ENCODE data around the gene FLNC. TPM values are rescaled to one million over a fixed set of nuclear protein-coding genes. Genes with fewer than 3 reads are reported as not detected.

The FLNC gene
- total RNA-seq, 4 donors from 2014 or later = 3.0 to 27.3 (median 7.5) TPM

DNA sequence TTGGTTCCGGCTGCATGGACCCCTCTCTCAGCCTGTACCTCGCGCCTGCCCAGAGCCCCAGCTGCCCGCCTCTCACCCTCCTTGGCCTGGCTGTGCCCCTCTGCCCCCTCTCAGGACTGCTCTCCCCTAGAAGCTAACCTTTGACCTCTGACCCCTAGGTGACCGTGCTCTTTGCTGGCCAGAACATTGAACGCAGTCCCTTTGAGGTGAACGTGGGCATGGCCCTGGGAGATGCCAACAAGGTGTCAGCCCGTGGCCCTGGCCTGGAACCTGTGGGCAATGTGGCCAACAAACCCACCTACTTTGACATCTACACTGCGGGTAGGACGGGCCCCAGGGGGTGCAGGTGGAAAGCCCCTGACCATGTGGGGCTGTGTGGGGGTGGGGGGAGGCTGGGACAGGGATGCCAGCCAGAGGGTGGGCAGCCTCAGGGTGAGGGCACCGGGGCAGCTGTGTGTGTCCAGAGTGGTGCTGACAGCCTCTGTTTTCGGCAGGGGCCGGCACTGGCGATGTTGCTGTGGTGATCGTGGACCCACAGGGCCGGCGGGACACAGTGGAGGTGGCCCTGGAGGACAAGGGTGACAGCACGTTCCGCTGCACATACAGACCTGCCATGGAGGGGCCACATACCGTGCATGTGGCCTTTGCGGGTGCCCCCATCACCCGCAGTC, 8.0 kb downstream of the FLNC start:
- H3K9me3 ChIP-seq = no peaks in the 10 kb centered on the region
- H3K27ac ChIP-seq = peak overlapping the region in 1 of 4 donors; percentile 39
- WGBS, 2 donors = 92% methylated on average over 6 to 7 of the region's 22 CpGs
- intact Hi-C loops (cut with DNase I) = no loop called here
- peaks cover 0 to 49% (median 10%) of the 10 kb centered on the region in 3 donors for H3K4me1 ChIP-seq
- no peak overlapping the region for H3K4me3 ChIP-seq
- DNase-seq = no peak
- H3K27me3 ChIP-seq = peaks cover 0 to 7% (median 0%) of the 10 kb centered on the region in 4 donors
- TF ChIP-seq, protein P1, sequence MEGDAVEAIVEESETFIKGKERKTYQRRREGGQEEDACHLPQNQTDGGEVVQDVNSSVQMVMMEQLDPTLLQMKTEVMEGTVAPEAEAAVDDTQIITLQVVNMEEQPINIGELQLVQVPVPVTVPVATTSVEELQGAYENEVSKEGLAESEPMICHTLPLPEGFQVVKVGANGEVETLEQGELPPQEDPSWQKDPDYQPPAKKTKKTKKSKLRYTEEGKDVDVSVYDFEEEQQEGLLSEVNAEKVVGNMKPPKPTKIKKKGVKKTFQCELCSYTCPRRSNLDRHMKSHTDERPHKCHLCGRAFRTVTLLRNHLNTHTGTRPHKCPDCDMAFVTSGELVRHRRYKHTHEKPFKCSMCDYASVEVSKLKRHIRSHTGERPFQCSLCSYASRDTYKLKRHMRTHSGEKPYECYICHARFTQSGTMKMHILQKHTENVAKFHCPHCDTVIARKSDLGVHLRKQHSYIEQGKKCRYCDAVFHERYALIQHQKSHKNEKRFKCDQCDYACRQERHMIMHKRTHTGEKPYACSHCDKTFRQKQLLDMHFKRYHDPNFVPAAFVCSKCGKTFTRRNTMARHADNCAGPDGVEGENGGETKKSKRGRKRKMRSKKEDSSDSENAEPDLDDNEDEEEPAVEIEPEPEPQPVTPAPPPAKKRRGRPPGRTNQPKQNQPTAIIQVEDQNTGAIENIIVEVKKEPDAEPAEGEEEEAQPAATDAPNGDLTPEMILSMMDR (IDR thresholded peaks at IDR 0.05) = no peak
- no peak for TF ChIP-seq POLR2A (IDR thresholded peaks at IDR 0.05)
- peaks cover 0 to 48% (median 0%) of the 10 kb centered on the region in 3 donors for H3K36me3 ChIP-seq

DNA sequence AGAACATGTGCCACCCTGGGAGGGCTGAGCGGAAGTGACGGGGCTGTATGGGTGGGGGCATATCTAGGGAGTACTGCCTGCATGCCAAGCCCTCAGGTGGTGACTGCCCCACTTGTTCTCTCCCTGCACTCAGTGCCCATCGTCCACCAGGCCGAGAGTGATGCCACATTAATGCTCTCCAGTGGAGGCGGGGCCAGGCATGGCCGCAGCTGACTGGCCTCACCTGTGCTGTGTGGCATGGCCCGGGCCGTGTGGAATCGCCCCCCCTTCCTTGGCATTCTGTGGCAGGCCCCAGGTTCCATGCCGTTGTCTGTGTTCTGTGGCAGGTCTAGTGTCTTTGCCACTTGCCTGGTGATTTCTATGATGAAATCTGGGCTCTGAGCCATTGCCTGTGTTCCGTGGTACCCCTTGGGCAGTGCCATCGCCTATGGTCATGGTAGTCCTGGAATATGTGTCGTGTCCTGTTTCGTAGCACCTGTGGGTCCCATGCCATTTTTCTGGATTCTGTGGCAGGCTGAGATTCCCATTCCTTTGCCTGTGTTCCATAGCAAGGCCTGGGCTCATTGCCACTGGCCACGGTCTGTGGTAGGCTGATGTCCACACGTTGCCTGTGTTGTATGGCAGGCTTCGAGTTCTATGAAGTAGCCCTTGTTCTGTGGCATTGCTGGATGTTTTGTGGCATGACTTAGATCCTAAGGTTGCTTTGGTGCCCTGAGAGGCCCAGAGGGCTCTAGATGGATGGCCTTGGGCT, 8.9 kb downstream of the FLNC start:
- WGBS, 2 donors = 86% methylated on average over 4 to 9 of the region's 17 CpGs
- H3K4me3 ChIP-seq = no peak overlapping the region
- H3K9me3 ChIP-seq = no peaks in the 10 kb centered on the region
- intact Hi-C loops (cut with DNase I) = no loop called here
- peak overlapping the region in 1 of 4 donors; percentile 39 for H3K27ac ChIP-seq
- H3K27me3 ChIP-seq = peaks cover 0 to under 1% (median 0%) of the 10 kb centered on the region in 4 donors
- TF ChIP-seq, protein P1 (IDR thresholded peaks at IDR 0.05) = no peak
- TF ChIP-seq POLR2A (IDR thresholded peaks at IDR 0.05) = no peak
- no peak for DNase-seq
- peaks cover 0 to 58% (median 0%) of the 10 kb centered on the region in 3 donors for H3K36me3 ChIP-seq
- H3K4me1 ChIP-seq = peaks cover 0 to 40% (median under 1%) of the 10 kb centered on the region in 3 donors

DNA sequence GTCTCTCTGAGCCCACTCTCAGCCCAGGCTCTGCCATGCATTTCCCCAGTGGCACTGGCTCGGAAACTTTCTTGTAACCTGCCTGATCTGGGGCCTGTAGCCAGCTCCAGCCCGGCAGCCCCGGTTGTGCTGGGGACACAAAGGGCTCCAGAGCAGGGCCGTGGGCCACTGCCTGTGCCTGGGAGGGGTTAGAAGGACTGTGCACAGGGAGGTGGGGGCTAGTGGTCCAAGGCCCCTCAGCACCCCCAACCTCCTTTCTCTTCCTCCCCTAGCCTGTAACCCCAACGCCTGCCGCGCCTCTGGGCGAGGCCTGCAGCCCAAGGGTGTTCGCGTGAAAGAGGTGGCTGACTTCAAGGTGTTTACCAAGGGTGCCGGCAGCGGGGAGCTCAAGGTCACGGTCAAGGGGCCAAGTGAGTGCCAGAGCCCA, 9.6 kb downstream of the FLNC start:
- intact Hi-C loops (cut with DNase I) = no loop called here
- Histone ChIP-seq H3K27me3 (no peaks in the 10 kb centered on the region), H3K4me3 (no peak overlapping the region), H3K27ac (no peak overlapping the region), H3K4me1 (peaks cover 0 to 33% (median 0%) of the 10 kb centered on the region in 3 donors), H3K9me3 (no peaks in the 10 kb centered on the region), H3K36me3 (peaks cover 0 to 64% (median 0%) of the 10 kb centered on the region in 3 donors)
- DNase-seq = no peak
- no peak for TF ChIP-seq POLR2A (IDR thresholded peaks at IDR 0.05)
- TF ChIP-seq, protein P1 (IDR thresholded peaks at IDR 0.05) = no peak
- 50 to 67% methylated on average over 1 to 2 of the region's 13 CpGs for WGBS, 2 donors

DNA sequence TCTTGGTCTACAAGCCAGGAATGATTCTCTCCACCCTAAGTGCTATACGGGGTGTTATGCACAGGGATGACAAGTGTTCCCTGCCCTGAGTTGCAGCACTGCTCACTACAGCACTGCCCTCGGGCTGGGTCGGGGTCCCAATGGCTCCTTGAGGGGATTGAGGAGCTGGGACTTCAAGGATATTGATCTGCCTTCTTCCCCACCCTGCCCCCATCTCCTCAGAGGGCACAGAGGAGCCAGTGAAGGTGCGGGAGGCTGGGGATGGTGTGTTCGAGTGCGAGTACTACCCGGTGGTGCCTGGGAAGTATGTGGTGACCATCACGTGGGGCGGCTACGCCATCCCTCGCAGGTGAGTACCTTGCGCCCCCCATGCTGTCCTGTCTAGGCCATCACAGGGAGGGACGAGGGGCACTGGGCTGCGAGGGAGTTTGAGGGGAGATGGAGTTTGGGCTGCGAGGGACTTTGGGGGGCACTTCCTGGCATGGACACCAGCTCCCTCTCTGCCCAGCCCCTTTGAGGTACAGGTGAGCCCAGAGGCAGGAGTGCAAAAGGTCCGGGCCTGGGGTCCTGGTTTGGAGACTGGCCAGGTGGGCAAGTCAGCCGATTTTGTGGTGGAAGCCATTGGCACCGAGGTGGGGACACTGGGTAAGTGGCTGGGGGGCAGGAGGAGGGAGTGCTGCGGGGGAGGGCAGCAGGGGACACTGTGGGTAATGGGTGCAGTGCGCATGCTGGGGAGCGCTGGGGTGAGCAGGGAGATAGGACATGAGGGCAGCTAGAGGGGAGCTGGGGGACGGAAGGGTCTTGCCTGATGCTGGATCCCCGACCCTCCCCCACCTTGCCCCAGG, 10.3 kb downstream of the FLNC start:
- intact Hi-C loops (cut with DNase I) = no loop called here
- Histone ChIP-seq H3K9me3 (no peaks in the 10 kb centered on the region), H3K36me3 (peaks cover 0 to 71% (median 0%) of the 10 kb centered on the region in 3 donors), H3K27me3 (no peaks in the 10 kb centered on the region), H3K4me3 (no peak overlapping the region), H3K27ac (no peak overlapping the region), H3K4me1 (peaks cover 0 to 29% (median 0%) of the 10 kb centered on the region in 3 donors)
- 84 to 89% methylated on average over 11 to 22 of the region's 23 CpGs for WGBS, 2 donors
- DNase-seq = no peak
- TF ChIP-seq POLR2A (IDR thresholded peaks at IDR 0.05) = no peak
- TF ChIP-seq, protein P1 (IDR thresholded peaks at IDR 0.05) = no peak

All from esophagus squamous epithelium (tissue), 5 donors.